EH (cell line): ENCODE results near the gene ASCL5.
A peak's percentile ranks its signal among the peaks of the same experiment; 100 is the strongest.

Experiments
- DNase-seq: peaks from one replicate; pipeline ENCODE4 v3.0.0-alpha.2; 2015; ENCODE audit warnings: low read depth

Gene ASCL5

GRCh38 chr1:201153474-201154388 is 26.7 kb upstream of the ASCL5 start:
- DNase-seq = no peak

- DNase-seq = peak; percentile 41
Observed at GRCh38 chr1:201149400-201149799, 22.4 kb upstream of the ASCL5 start.

GRCh38 chr1:201147396-201148015 is 20.5 kb upstream of the ASCL5 start:
- DNase-seq = no peak

GRCh38 chr1:201146626-201147390 is 19.8 kb upstream of the ASCL5 start:
- no peak for DNase-seq

- no peak for DNase-seq
Observed at GRCh38 chr1:201145816-201146215, 18.8 kb upstream of the ASCL5 start.

- DNase-seq = no peak
Observed at GRCh38 chr1:201145132-201145531, 18.1 kb upstream of the ASCL5 start.

GRCh38 chr1:201144701-201145100 is 17.7 kb upstream of the ASCL5 start:
- no peak for DNase-seq

GRCh38 chr1:201143726-201144635 is 17.0 kb upstream of the ASCL5 start:
- DNase-seq = no peak

- DNase-seq = no peak
Observed at GRCh38 chr1:201142849-201143725, 16.1 kb upstream of the ASCL5 start.

GRCh38 chr1:201142011-201142848 is 15.2 kb upstream of the ASCL5 start:
- no peak for DNase-seq

- no peak for DNase-seq
Observed at GRCh38 chr1:201141418-201141817, 14.4 kb upstream of the ASCL5 start.

- DNase-seq = no peak
Observed at GRCh38 chr1:201140941-201141260, 13.9 kb upstream of the ASCL5 start.

- DNase-seq = no peak
Observed at GRCh38 chr1:201140235-201140940, 13.4 kb upstream of the ASCL5 start.

GRCh38 chr1:201139756-201140155 is 12.8 kb upstream of the ASCL5 start:
- no peak for DNase-seq

GRCh38 chr1:201139306-201139705 is 12.3 kb upstream of the ASCL5 start:
- DNase-seq = no peak

- no peak for DNase-seq
Observed at GRCh38 chr1:201138311-201138840, 11.4 kb upstream of the ASCL5 start.

GRCh38 chr1:201137579-201138310 is 10.8 kb upstream of the ASCL5 start:
- DNase-seq = peak; percentile 97

GRCh38 chr1:201137024-201137392 is 10.0 kb upstream of the ASCL5 start:
- no peak for DNase-seq
